Limb (tissue), 2 donors: Measurements from ENCODE around the gene EIF4EBP2.

Source experiments
- DNase-seq, 2 donors: peaks; one replicate each; pipeline ENCODE4 v3.0.0-alpha.2; 2016; ENCODE audit errors: extremely low spot score in 2 of 2

Gene EIF4EBP2

DNA sequence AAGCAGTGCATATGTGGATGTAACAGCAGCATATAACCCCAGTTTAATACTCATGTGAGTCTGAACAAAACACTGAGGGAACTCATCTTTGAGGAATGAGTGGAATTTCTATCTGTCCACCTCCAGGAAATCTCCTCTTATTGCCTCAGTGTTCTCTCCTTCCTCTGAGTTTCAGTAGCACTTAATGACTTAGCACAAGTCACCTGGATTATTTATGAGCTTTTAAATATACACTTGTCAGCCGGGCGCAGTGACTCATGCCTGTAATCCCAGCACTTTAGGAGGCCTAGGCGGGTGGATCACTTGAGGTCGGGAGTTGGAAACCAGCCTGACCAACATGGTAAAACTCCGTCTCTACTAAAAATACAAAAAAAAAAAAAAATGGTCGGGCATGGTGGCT is 25.8 kb upstream of the EIF4EBP2 start:
- DNase-seq: no peak

DNA sequence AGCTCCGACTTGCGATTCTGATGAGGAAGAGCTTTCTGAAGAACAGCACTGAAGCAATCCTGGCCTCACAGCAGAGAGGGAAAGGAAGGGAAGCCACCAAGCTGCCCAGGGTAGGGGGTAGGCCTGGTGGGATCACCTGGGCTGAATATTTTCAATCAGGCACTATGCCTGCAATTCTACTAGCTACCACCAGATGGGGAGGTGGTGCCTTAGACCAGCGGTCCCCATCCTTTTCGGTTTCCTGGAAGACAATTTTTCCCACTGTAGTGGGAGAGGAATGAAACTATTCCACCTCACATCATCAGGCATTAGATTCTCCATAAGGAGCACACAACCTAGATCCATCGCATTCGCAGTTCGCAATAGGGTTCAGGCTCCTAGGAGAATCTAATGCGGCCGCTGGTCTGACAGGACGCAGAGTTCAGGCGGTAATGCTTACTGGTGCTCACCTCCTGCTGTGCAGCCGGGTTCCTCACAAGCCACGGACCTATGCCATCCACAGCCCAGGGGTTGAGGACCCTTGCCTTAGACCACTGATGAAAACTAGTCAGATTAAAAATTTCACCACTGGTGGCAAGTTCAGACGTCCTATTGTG is 24.3 kb upstream of the EIF4EBP2 start:
- no peak for DNase-seq

DNA sequence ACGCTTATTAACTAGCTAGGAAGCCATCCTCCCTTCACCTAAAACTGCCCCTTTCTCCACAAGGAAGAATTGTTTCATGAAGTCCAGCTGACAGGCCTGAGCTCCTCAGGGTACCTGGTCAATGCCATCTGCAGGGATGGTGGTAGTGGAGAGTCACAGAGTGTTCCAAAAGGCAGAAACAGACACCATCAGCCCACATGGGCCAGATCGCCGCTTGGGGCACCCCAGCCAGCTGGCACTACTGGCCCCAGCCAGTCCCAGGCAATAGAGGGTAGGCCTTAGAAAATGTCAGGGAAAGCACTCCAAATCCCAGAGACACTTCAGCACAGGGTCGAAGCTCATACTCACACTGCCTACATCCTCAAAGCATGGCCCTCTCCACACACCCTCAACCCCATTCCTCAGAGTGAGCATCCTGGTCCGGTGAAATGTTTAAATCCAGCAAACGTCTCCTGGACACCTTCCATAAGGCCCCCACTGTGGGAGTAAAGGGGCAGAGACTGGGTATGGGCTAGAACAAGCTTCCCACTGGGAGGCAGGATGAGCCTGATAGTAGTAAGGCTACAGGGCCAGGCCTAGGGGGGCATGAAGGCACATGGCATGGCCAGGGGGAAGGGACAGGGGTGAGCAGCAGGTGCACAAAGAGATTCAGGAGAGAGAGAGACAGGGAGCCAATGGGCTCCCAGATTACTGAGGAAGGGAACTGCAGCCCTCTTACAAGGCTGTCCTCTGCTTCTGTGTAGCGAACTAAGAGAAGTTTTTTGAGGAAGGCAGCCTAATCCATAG is 23.4 kb upstream of the EIF4EBP2 start:
- no peak for DNase-seq

DNA sequence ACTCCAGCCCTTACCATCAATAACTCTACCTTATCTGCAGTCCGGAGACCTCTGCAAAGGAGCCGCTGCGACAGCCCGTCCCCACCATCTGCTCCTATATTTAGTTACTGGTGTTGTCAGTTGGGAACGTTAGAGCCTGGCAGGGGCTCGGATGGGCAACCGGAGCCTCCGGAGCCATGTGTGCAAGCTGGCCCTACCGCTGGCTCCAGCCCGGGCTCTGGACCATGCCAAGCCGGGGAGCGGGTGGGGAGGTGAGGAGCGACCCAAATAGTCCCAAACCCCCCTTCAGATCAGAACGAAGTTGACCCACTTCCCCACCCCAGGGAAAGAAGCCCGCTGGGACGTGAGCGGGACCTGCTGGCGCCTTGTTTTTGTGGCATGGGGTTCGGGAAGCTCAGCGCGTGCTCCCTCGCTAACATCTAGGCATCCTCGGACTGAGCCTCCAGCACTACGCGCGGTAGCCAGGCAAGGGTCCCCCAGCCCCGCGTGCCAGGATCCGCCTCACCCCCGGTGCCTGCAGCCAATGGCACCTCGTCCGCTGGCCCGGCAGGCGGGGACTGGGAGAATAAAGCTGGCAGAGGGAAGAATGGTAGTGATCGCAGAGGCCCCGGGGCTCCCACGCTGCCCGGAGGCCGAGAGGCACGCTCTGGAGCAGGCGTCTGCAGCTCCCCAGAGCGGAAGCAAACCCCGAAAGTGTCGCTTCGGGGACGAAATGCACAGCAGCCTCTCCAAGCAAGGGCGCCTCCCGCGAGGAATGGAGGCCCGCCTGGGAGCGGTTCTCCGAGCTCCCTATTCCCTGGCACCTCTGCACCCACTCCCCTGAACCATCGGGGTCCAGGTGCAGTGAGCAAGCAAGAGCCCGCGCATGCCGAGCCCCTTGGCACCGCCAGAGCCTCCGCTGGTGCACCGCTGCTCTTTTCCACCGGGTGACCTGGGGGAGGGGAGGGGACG is 22.2 kb upstream of the EIF4EBP2 start:
- peak in 1 of 2 donors; percentile 76 for DNase-seq

GRCh38 chr10:70391654-70392053 is 12.3 kb upstream of the EIF4EBP2 start:
- no peak for DNase-seq

DNA sequence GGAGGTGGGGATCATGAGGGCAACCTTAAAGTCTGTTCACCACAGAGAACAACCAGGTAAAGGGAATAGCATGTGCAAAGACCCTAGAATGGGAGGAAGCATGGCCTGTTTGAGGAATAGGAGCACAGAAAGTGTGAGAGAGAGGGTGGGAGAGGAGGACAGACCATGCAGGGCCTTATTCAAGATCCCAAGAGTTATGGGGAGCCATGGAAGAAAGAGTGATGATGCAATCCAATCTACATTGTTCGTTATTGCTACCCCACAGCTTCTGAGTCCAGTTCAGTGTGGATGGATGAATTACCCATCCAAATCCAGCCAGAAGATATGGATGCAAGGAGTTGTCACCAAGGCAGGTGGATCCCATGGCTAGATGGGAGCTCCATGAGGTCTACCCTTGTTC is 7.8 kb upstream of the EIF4EBP2 start:
- no peak for DNase-seq

GRCh38 chr10:70399177-70399576 is 4.8 kb upstream of the EIF4EBP2 start:
- DNase-seq: no peak

- DNase-seq: no peak
Observed at GRCh38 chr10:70403483-70404035, 386 bp upstream of the EIF4EBP2 start.

GRCh38 chr10:70404787-70405036 is 767 bp downstream of the EIF4EBP2 start:
- peak in 1 of 2 donors; percentile 68 for DNase-seq

GRCh38 chr10:70405037-70405824 is 1.3 kb downstream of the EIF4EBP2 start:
- peak; percentile 57 to 66 for DNase-seq

- DNase-seq: no peak
Observed at GRCh38 chr10:70409772-70410171, 5.8 kb downstream of the EIF4EBP2 start.

DNA sequence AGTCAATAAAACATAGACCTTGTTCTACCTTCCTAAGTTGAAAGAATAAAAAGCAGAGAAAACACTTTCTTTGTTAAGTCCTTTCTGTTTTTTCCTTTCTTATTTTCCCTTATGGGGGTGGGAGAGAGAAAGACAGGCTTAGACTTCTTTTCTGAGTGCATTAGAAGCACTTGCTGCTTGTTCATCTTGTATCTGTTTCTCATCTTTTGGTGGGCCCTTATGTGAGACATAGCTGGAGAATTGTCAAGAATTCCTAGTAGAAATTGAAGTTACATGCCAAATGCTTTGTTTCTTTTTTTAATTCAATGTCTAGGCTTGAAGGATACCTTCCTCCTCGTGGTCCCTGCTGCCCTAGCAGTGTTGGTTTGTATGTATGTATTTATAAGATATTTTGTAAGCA is 6.7 kb downstream of the EIF4EBP2 start:
- DNase-seq: no peak

DNA sequence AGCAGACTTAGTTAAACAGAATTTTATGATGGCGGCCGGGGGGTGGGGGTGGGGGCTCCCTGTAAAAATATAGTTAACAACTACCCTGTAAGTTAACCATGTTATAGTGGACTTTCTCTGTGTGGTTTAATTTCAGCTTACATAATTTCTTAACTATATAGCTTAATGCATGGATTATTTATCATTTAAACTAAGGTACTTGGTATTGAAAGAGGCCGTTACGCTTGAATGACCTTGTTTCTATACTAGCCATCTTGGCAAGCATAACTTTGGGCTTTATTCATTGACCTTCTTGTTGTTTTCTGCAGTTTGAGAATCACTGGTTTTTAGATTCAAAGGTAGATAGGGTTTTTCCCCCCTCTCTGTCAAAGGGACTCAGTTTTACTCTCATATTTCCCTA is 8.4 kb downstream of the EIF4EBP2 start:
- no peak for DNase-seq

DNA sequence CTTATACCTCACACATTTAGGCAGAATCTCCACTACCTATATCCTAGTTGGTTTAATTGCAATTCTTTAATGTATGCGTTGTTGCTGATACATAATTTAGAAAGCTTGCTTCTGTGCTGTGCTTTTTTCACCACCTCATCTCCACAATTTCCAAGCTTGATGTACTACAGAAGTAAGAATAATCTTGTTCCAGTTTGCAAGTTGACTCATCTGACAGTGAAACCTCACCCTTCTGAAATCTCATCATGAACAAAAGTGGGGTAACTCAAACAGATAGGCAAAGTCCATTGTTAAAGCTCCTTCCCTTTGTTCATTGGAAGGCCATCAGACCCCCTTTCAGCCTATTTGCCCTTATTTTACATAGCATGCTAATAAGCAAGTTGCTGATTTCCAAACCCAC is 13.6 kb downstream of the EIF4EBP2 start:
- DNase-seq: no peak

DNA sequence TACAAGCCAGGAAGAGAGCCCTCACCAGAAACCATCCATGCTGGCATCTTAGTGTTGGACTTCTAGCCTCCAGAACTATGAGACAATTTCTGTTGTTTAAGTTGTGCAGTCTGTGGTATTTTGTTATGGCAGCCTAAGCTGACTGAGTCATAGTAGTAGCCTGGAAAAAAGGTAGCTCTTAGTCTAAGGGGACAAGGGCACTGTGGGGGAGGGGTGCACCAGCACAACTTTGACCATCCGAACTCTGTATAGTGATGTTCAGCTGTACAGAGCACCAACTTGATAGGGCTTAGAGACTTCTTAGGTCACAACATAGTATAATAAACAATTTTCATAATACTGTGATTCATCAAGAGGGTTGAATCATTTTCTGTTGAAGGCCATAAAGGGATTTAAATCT is 14.3 kb downstream of the EIF4EBP2 start:
- DNase-seq: no peak

DNA sequence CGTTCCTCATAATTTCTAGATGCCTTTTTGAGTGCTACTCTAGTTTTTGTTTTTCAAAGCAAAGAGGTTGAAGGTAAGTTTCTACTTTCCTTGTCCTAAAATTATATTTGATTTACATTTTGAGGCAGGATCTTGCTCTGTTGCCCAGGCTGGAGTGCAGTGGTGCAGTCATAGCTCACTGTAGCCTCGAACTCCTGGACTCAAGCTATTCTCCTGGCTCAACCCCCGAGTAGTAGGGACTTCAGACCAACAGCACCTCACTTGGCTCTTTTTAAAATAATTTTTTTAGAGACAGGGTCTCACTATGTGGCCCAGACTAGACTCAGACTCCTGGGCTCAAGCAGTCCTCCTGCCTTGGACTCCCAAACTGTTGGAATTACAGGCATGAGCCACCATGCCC is 14.8 kb downstream of the EIF4EBP2 start:
- DNase-seq: no peak

GRCh38 chr10:70424320-70424719 is 20.4 kb downstream of the EIF4EBP2 start:
- DNase-seq: no peak

DNA sequence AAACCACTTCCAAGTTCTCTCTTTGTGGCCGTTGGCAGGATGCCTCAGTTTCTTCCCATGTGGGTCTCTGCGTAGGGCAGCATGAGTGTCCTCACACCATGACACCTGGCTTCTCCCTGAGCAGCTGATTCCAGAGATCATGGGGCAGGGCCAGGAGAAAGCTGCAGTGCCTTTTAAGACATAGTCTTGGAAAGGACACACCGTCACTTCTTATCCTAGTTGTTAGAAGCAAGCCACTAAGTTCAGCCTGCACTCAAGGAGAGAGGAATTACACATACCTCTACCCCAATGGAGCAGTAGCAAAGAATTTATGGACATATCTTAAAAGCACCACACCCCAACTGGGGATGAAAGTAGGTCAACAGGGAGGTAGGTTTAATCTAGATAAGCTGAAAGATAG is 21.2 kb downstream of the EIF4EBP2 start:
- no peak for DNase-seq

DNA sequence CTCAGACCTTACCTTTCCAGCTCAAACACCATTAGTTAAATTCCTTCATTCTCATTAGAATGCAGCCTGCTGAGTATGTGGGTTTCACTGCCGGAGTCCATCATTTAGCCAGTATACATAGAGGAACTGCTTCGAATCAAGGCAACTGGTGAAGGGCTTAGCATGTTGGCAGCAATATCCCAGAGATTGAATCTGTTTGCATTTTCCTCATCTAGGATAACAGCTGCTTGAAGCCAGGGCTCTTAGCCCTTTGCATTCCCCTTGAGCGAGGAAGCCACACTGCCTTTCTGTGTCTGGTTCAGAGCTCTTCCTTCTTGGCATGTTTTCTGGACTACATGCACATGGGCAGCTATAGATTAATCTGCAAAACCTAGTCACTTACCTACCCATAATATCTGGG is 22.9 kb downstream of the EIF4EBP2 start:
- DNase-seq: peak in 1 of 2 donors; percentile 45

DNA sequence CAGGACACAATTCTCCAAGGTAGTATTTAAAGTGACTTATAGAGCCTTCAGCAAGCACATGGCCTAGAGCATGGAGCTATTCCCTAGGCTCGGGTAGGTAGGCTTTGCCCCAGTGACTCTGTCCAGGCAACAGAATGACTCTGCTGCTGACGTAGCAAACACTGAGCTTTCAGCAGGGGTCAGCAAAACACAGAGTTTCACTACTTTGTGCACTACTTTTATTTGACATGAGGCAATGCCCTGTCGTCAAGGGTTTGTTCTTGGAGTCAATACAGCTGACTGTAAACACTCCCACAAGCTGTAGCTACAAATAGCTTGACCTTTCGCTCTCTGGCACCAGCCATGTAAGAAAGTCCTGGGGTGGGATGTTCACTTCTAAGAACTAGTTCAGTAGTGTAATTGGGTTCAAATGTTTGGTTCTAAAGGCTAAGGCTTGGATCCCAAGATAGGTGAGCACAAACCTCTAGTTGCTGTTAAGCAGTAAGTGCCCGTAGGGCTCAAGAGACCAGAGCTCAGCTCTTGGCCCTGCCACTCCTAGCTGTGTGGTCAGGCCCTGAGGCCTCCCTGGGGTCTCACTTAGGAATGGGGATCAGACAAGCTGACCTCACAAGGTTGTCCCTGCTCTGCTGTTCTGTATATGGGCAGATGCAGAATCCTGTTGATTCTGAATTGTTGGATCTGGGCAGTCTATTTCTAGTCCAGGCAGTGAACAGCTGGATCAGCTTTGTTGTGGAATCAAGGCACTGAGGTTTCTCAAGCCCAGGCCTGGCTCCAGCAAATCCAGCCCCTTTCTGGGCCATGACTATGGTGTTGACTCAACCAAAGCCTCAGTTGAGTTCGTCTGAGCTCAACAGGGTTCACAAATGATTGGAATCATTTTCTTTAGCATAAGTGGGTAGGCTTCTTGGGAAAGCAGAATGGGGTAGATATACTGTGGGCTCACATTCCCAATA is 26.8 kb downstream of the EIF4EBP2 start:
- peak in 1 of 2 donors; percentile 40 for DNase-seq
